GM19023 (cell line): ENCODE results near the gene COL6A3.

Source experiments
- ATAC-seq: cut with Tn5 transposase; IDR thresholded peaks from one replicate; pipeline ENCODE4 v1.9.1; 2021; ENCODE audit warnings: mild to moderate bottlenecking, moderate library complexity; ENCODE audit not compliant: unreplicated experiment

The COL6A3 gene

GRCh38 chr2:237278568-237278967 lies 135.4 kb downstream of the COL6A3 start:
- no peak for ATAC-seq

- ATAC-seq, result no peak
These were observed 137.1 kb downstream of the COL6A3 start for GRCh38 chr2:237276716-237277490.
